ENCODE measurements around the gene SNX7. TPM values are rescaled to one million over a fixed set of nuclear protein-coding genes. Genes with fewer than 3 reads are reported as not detected.

Gene SNX7
- total and polyA plus RNA-seq, 2 donors (not counting 3 experiments of a cell fraction or from before 2014, with no cell fraction given): 22.4 to 37.9 TPM

- no peaks in the 10 kb centered on the region for H3K9me3 ChIP-seq (replicated peaks; ENCODE audit: control insufficient read depth, insufficient read depth, low read length)
- no peak for TF ChIP-seq JUN (IDR thresholded peaks at IDR 0.05; ENCODE audit: borderline replicate concordance, insufficient read depth, insufficient read length, low read depth)
- TF ChIP-seq POLR2AphosphoS5 (IDR thresholded peaks at IDR 0.05; ENCODE audit: insufficient read depth, low read depth, low read length): no peak
- TF ChIP-seq GATA2 (IDR thresholded peaks at IDR 0.05; ENCODE audit: insufficient read depth, insufficient read length, low read depth, low read length): no peak
- TF ChIP-seq FOS (IDR thresholded peaks at IDR 0.05; ENCODE audit: borderline replicate concordance, insufficient read depth, low read length): no peak
- TF ChIP-seq POLR2A (IDR thresholded peaks at IDR 0.05; ENCODE audit: low read depth, low read length): no peak
- TF ChIP-seq EZH2 (IDR thresholded peaks at IDR 0.05; ENCODE audit: borderline replicate concordance, low read depth, low read length, severe bottlenecking): no peak
- TF ChIP-seq MYC (IDR thresholded peaks at IDR 0.05; ENCODE audit: low read depth, low read length): no peak
- no peak for TF ChIP-seq MAX (IDR thresholded peaks at IDR 0.05; ENCODE audit: insufficient read depth, insufficient read length)
- no peak for TF ChIP-seq CTCF (IDR thresholded peaks at IDR 0.05; ENCODE audit: extremely low read depth in 1 of 2, insufficient read depth in 1 of 2, low read depth in 1 of 2, low read length in 2 of 2)
- peaks cover 23% of the 10 kb centered on the region for H3K4me1 ChIP-seq (ENCODE audit: control insufficient read depth, extremely low read depth, insufficient read depth, low read length)
- dilution Hi-C loops (cut with MboI; ENCODE audit: extremely low pct_ligation_motif_present, low sequenced_read_pairs) (no loop called here), intact Hi-C loops (cut with micrococcal nuclease) (loop anchor here (10.0 kb wide), 2 partner anchors 242 to 608 kb away; no protein-coding TSS in a partner anchor)
- peak; percentile 53 for FAIRE-seq
- H3K36me3 ChIP-seq (ENCODE audit: control insufficient read depth in 2 of 2, extremely low read depth in 1 of 2, insufficient read depth in 2 of 2, low read length in 2 of 2): no peaks in the 10 kb centered on the region
- CTCF ChIA-PET: interaction anchor here (1.0 to 1.2 kb wide), 5 partner anchors 8 to 194 kb away, joined by 3 to 4 read pairs (median 4); no protein-coding TSS in a partner anchor
- H3K9me1 ChIP-seq (replicated peaks; ENCODE audit: control insufficient read depth, extremely low read depth, insufficient read depth, low read length): no peaks in the 10 kb centered on the region
- H3K27ac ChIP-seq (ENCODE audit: insufficient read depth, low read depth, low read length): peak overlapping the region; percentile 56
- H3K27me3 ChIP-seq (ENCODE audit: control insufficient read depth in 2 of 2, insufficient read depth in 2 of 2, low read length in 2 of 2): no peaks in the 10 kb centered on the region
- peak overlapping the region; percentile 99 for H3K4me2 ChIP-seq (ENCODE audit: insufficient read depth, low read length)
- POLR2A ChIA-PET: no interaction called here
- no peaks in the 10 kb centered on the region for H4K20me1 ChIP-seq (replicated peaks; ENCODE audit: control insufficient read depth, extremely low read depth, insufficient read depth, low read length)
- H2AFZ ChIP-seq (ENCODE audit: low read depth, low read length): peak overlapping the region; percentile 72
- peak overlapping the region; percentile 87 for H3K9ac ChIP-seq (replicated peaks; ENCODE audit: extremely low read depth, insufficient read depth, low read length)
- peaks cover 31% of the 10 kb centered on the region for H3K79me2 ChIP-seq (ENCODE audit: control insufficient read depth, insufficient read depth, low read length)
- BruUV-seq (replicated peaks): TSS peak; percentile 33
- H3K4me3 ChIP-seq (replicated peaks in 1 of 3; ENCODE audit: insufficient read depth in 1 of 3, low read depth in 1 of 3, low read length in 3 of 3): peak overlapping the region; percentile 70 to 94 (median 91)
- DNase-seq (ENCODE audit: low read depth, low spot score): no peak
These were observed 792 bp downstream of the SNX7 start for GRCh38 chr1:98662356-98662670.
